MG63 (cell line): Measurements from ENCODE around the gene RUSC2. TPM values are rescaled to one million over a fixed set of nuclear protein-coding genes. Genes with fewer than 3 reads are reported as not detected.
A peak's percentile ranks its signal among the peaks of the same experiment; 100 is the strongest.
"Not testable (repeated sequence)": the region's sequence is repeated elsewhere in the genome, so short reads cannot be mapped to it uniquely, and the experiment has no call there.

Experiments
- DNase-seq: peaks from one replicate; pipeline ENCODE4 v3.0.0-alpha.2; 2020
- H3K27me3 ChIP-seq: fragments of 250-450 bp; sonication (Bioruptor Pico); 2 replicates; pipeline ENCODE4 v1.5.1; 2020; ENCODE audit warnings: mild to moderate bottlenecking, moderate library complexity
- H3K36me3 ChIP-seq: fragments of 250-450 bp; sonication (Bioruptor Pico); 2 replicates; pipeline ENCODE4 v1.5.1; 2020; ENCODE audit warnings: mild to moderate bottlenecking, moderate library complexity
- H3K4me3 ChIP-seq: fragments of 250-450 bp; sonication (Bioruptor Pico); 2 replicates; pipeline ENCODE4 v1.5.1; 2020; ENCODE audit warnings: mild to moderate bottlenecking, moderate library complexity
- H3K9me3 ChIP-seq: fragments of 250-450 bp; sonication (Bioruptor Pico); 2 replicates; pipeline ENCODE4 v1.5.1; 2020; ENCODE audit warnings: mild to moderate bottlenecking, moderate library complexity
- total RNA-seq: library from RNA; depleted of rRNA; stranded (reverse); fragments of >200 nt; shearing (Covaris generic); gene quantifications from 2 replicates; pipeline ENCODE4 v1.2.3, GENCODE V29; 2014; ENCODE audit warnings: low replicate concordance

The RUSC2 gene
- total RNA-seq, 1 experiment from 2014 or later: 40.5 TPM

- no peak overlapping the region for H3K4me3 ChIP-seq
- H3K36me3 ChIP-seq: peaks cover 64% of the 10 kb centered on the region
These were observed 21.5 kb downstream of the RUSC2 start for GRCh38 chr9:35511453-35511852.

GRCh38 chr9:35515766-35516165 is 25.9 kb downstream of the RUSC2 start:
- peaks cover 46% of the 10 kb centered on the region for H3K36me3 ChIP-seq
- H3K4me3 ChIP-seq: no peak overlapping the region
- H3K27me3 ChIP-seq: no peaks in the 10 kb centered on the region
- no peaks in the 10 kb centered on the region for H3K9me3 ChIP-seq
- DNase-seq: no peak

More at GRCh38 chr9:35511453-35511852, 21.5 kb downstream of the RUSC2 start:
- Histone ChIP-seq H3K9me3 (peaks cover 29% of the 10 kb centered on the region), H3K27me3 (no peaks in the 10 kb centered on the region)
- no peak for DNase-seq

GRCh38 chr9:35516479-35516878 is 26.6 kb downstream of the RUSC2 start:
- peaks cover 53% of the 10 kb centered on the region for H3K36me3 ChIP-seq
- no peaks in the 10 kb centered on the region for H3K9me3 ChIP-seq
- H3K4me3 ChIP-seq: no peak overlapping the region
- peak; percentile 92 for DNase-seq
- no peaks in the 10 kb centered on the region for H3K27me3 ChIP-seq

GRCh38 chr9:35517131-35517530 is 27.2 kb downstream of the RUSC2 start:
- no peak overlapping the region for H3K4me3 ChIP-seq
- H3K36me3 ChIP-seq: peaks cover 60% of the 10 kb centered on the region
- no peak for DNase-seq
- no peaks in the 10 kb centered on the region for H3K27me3 ChIP-seq
- no peaks in the 10 kb centered on the region for H3K9me3 ChIP-seq

GRCh38 chr9:35517552-35518224 is 27.8 kb downstream of the RUSC2 start:
- H3K9me3 ChIP-seq: no peaks in the 10 kb centered on the region
- no peak overlapping the region for H3K4me3 ChIP-seq
- no peak for DNase-seq
- H3K27me3 ChIP-seq: no peaks in the 10 kb centered on the region
- peaks cover 62% of the 10 kb centered on the region for H3K36me3 ChIP-seq

- no peaks in the 10 kb centered on the region for H3K9me3 ChIP-seq
- no peak overlapping the region for H3K4me3 ChIP-seq
- peaks cover 62% of the 10 kb centered on the region for H3K36me3 ChIP-seq
- H3K27me3 ChIP-seq: no peaks in the 10 kb centered on the region
- DNase-seq: peak; percentile 99
These were observed 28.4 kb downstream of the RUSC2 start for GRCh38 chr9:35518225-35518821.

GRCh38 chr9:35518981-35519679 is 29.2 kb downstream of the RUSC2 start:
- H3K27me3 ChIP-seq: no peaks in the 10 kb centered on the region
- DNase-seq: peak; percentile 89
- H3K4me3 ChIP-seq: peak overlapping the region; percentile 0; the same call in 1 of the 2 replicates
- H3K36me3 ChIP-seq: peaks cover 61% of the 10 kb centered on the region
- no peaks in the 10 kb centered on the region for H3K9me3 ChIP-seq

- peaks cover 58% of the 10 kb centered on the region for H3K36me3 ChIP-seq
- H3K27me3 ChIP-seq: no peaks in the 10 kb centered on the region
- peak overlapping the region; percentile 0; the same call in 1 of the 2 replicates for H3K4me3 ChIP-seq
- peak; percentile 49 for DNase-seq
- H3K9me3 ChIP-seq: no peaks in the 10 kb centered on the region
These were observed 29.9 kb downstream of the RUSC2 start for GRCh38 chr9:35519692-35520363.

- peaks cover 56% of the 10 kb centered on the region for H3K36me3 ChIP-seq
- no peaks in the 10 kb centered on the region for H3K9me3 ChIP-seq
- peak; percentile 36 for DNase-seq
- no peak overlapping the region for H3K4me3 ChIP-seq
- no peaks in the 10 kb centered on the region for H3K27me3 ChIP-seq
These were observed 30.4 kb downstream of the RUSC2 start for GRCh38 chr9:35520364-35520710.

- DNase-seq: peak; percentile 43
- H3K4me3 ChIP-seq: no peak overlapping the region; the same call in 1 of the 2 replicates
- H3K9me3 ChIP-seq: no peaks in the 10 kb centered on the region
- H3K36me3 ChIP-seq: peaks cover 63% of the 10 kb centered on the region
- no peaks in the 10 kb centered on the region for H3K27me3 ChIP-seq
These were observed 31.8 kb downstream of the RUSC2 start for GRCh38 chr9:35521708-35522107.

- Histone ChIP-seq H3K27me3 (no peaks in the 10 kb centered on the region), H3K4me3 (peak overlapping the region; percentile 1; the same call in 1 of the 2 replicates), H3K36me3 (peaks cover 58% of the 10 kb centered on the region), H3K9me3 (no peaks in the 10 kb centered on the region)
- peak; percentile 47 for DNase-seq
These were observed 32.3 kb downstream of the RUSC2 start for GRCh38 chr9:35522187-35522586.

GRCh38 chr9:35522700-35523099 is 32.8 kb downstream of the RUSC2 start:
- no peak for DNase-seq
- Histone ChIP-seq H3K9me3 (no peaks in the 10 kb centered on the region), H3K4me3 (peak overlapping the region; percentile 1; the same call in 1 of the 2 replicates), H3K27me3 (no peaks in the 10 kb centered on the region), H3K36me3 (peaks cover 55% of the 10 kb centered on the region)

GRCh38 chr9:35523556-35523955 is 33.6 kb downstream of the RUSC2 start:
- not testable (repeated sequence) for H3K9me3 ChIP-seq, H3K4me3 ChIP-seq, H3K27me3 ChIP-seq
- peak; percentile 66 for DNase-seq
- H3K36me3 ChIP-seq: peaks cover 60% of the 10 kb centered on the region

GRCh38 chr9:35526087-35526801 is 36.3 kb downstream of the RUSC2 start:
- Histone ChIP-seq H3K36me3 (peaks cover 71% of the 10 kb centered on the region), H3K4me3 (no peak overlapping the region), H3K27me3 (no peaks in the 10 kb centered on the region), H3K9me3 (no peaks in the 10 kb centered on the region)
- DNase-seq: no peak

GRCh38 chr9:35529161-35529823 is 39.4 kb downstream of the RUSC2 start:
- Histone ChIP-seq H3K9me3 (no peaks in the 10 kb centered on the region), H3K36me3 (peaks cover 72% of the 10 kb centered on the region), H3K27me3 (no peaks in the 10 kb centered on the region), H3K4me3 (no peak overlapping the region)
- DNase-seq: no peak

GRCh38 chr9:35533398-35533797 is 43.5 kb downstream of the RUSC2 start:
- DNase-seq: peak; percentile 70
- peaks cover 88% of the 10 kb centered on the region for H3K36me3 ChIP-seq
- no peak overlapping the region for H3K4me3 ChIP-seq
- H3K27me3 ChIP-seq: no peaks in the 10 kb centered on the region
- no peaks in the 10 kb centered on the region for H3K9me3 ChIP-seq
